ENCODE measurements around the gene BBS2.
A peak's percentile ranks its signal among the peaks of the same experiment; 100 is the strongest.

The BBS2 gene

GRCh38 chr16:56457927-56458470, 61.8 kb downstream of the BBS2 start:
- no peak overlapping the region for H3K4me3 ChIP-seq (ENCODE audit: low read depth, low read length)
- no peak for DNase-seq (ENCODE audit: low read depth)
- TF ChIP-seq, protein P1, sequence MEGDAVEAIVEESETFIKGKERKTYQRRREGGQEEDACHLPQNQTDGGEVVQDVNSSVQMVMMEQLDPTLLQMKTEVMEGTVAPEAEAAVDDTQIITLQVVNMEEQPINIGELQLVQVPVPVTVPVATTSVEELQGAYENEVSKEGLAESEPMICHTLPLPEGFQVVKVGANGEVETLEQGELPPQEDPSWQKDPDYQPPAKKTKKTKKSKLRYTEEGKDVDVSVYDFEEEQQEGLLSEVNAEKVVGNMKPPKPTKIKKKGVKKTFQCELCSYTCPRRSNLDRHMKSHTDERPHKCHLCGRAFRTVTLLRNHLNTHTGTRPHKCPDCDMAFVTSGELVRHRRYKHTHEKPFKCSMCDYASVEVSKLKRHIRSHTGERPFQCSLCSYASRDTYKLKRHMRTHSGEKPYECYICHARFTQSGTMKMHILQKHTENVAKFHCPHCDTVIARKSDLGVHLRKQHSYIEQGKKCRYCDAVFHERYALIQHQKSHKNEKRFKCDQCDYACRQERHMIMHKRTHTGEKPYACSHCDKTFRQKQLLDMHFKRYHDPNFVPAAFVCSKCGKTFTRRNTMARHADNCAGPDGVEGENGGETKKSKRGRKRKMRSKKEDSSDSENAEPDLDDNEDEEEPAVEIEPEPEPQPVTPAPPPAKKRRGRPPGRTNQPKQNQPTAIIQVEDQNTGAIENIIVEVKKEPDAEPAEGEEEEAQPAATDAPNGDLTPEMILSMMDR (IDR thresholded peaks at IDR 0.05; ENCODE audit: insufficient read depth, low read depth, low read length, missing control alignments) = no peak

GRCh38 chr16:56451753-56452689, 67.8 kb downstream of the BBS2 start:
- TF ChIP-seq, protein P1 (IDR thresholded peaks at IDR 0.05; ENCODE audit: insufficient read depth, low read depth, low read length, missing control alignments) = no peak
- peak overlapping the region; percentile 99 for H3K4me3 ChIP-seq (ENCODE audit: low read depth, low read length)
- peak; percentile 20 for DNase-seq (ENCODE audit: low read depth)

DNA sequence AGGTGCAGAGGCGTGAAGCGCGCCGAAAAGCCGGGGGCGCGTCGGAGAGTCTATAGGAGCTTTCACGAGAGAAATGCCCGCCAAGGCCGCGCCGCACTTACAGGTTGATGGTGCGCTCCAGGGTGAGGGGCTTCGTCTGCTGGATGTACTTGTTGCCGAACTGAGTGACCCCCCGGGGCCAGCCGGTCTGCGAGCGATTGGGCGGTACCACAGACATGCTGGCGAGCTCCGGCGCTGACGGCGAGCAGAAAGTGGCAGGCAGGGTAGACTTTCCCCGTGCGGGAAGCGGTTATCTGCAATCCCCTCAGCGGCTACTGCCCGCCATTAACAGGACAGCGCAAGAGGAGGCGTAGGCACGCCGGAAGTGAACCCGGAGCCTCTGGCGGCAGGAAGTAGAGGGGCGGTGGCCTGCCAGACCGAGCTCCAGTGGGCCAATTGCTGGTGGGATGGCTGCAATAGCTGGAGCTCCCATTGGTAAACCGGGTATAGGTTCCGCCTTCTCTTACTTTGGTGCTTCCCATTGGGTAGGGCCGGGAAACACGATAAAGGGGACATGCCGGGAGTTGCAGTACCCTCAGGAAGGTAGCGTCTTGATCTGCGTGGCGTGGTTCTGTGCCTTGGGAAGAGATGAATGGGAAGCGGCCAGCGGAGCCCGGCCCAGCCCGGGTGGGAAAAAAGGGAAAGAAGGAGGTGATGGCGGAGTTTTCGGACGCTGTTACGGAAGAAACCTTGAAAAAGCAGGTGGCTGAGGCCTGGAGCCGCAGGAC, 68.7 kb downstream of the BBS2 start, which contains the start of the genes NUDT21 and OGFOD1:
NUDT21 (minus strand) TSS at position 347 of the 767 bp plus-strand sequence; CDS start at position 217, 130 bp downstream.
OGFOD1 (plus strand) TSS at position 569 of the 767 bp plus-strand sequence; CDS start at position 628, 59 bp downstream.
- peak within 1 kb of the TSS; percentile 99 for H3K4me3 ChIP-seq (ENCODE audit: low read depth, low read length)
- TF ChIP-seq, protein P1 (IDR thresholded peaks at IDR 0.05; ENCODE audit: insufficient read depth, low read depth, low read length, missing control alignments) = no peak
- DNase-seq (ENCODE audit: low read depth) = peak; percentile 97

- H3K4me3 ChIP-seq (ENCODE audit: low read depth, low read length) = peak overlapping the region; percentile 99
- peak; percentile 16 for DNase-seq (ENCODE audit: low read depth)
- TF ChIP-seq, protein P1 (IDR thresholded peaks at IDR 0.05; ENCODE audit: insufficient read depth, low read depth, low read length, missing control alignments) = no peak
Measured at GRCh38 chr16:56450275-56450985, 69.4 kb downstream of the BBS2 start.

GRCh38 chr16:56448005-56448404, 71.8 kb downstream of the BBS2 start:
- TF ChIP-seq, protein P1 (IDR thresholded peaks at IDR 0.05; ENCODE audit: insufficient read depth, low read depth, low read length, missing control alignments) = no peak
- no peak for DNase-seq (ENCODE audit: low read depth)
- no peak overlapping the region for H3K4me3 ChIP-seq (ENCODE audit: low read depth, low read length)

- H3K4me3 ChIP-seq (ENCODE audit: low read depth, low read length) = no peak overlapping the region
- TF ChIP-seq, protein P1 (IDR thresholded peaks at IDR 0.05; ENCODE audit: insufficient read depth, low read depth, low read length, missing control alignments) = no peak
- no peak for DNase-seq (ENCODE audit: low read depth)
Measured at GRCh38 chr16:56447286-56447685, 72.5 kb downstream of the BBS2 start.
